Stomach smooth muscle (tissue), 2 donors: ENCODE data around the gene TXNRD1.
"Not testable (repeated sequence)": the region's sequence is repeated elsewhere in the genome, so short reads cannot be mapped to it uniquely, and the experiment has no call there.

Experiments
- H3K27ac ChIP-seq: one replicate; pipeline ENCODE4 v1.7.0; 2013; ENCODE audit warnings: mild to moderate bottlenecking, low read length, inconsistent platforms
- H3K27me3 ChIP-seq, 2 donors: one replicate each; pipeline ENCODE4 v1.7.0; 2013; ENCODE audit warnings: low read length in 2 of 2; ENCODE audit not compliant: insufficient read depth in 2 of 2, control insufficient read depth in 1 of 2
- H3K36me3 ChIP-seq, 2 donors: one replicate each; pipeline ENCODE4 v1.7.0; 2013; ENCODE audit warnings: low read length in 2 of 2; ENCODE audit not compliant: control insufficient read depth in 2 of 2, insufficient read depth in 2 of 2
- H3K4me1 ChIP-seq: one replicate; pipeline ENCODE4 v1.7.0; 2013; ENCODE audit warnings: low read length; ENCODE audit not compliant: control insufficient read depth, insufficient read depth
- H3K4me3 ChIP-seq, 2 donors: one replicate each; pipeline ENCODE4 v1.7.0; 2013; ENCODE audit warnings: low read length in 2 of 2
- H3K9ac ChIP-seq, 2 donors: one replicate each; pipeline ENCODE4 v1.7.0; 2013; ENCODE audit warnings: low read length in 2 of 2, mild to moderate bottlenecking in 1 of 2
- H3K9me3 ChIP-seq, 2 donors: one replicate each; pipeline ENCODE4 v1.7.0; 2013; ENCODE audit warnings: low read length in 2 of 2; ENCODE audit not compliant: control insufficient read depth in 2 of 2
- donor health status: healthy.
- donor health status: Pancreatic carcinoma.

Gene TXNRD1

DNA sequence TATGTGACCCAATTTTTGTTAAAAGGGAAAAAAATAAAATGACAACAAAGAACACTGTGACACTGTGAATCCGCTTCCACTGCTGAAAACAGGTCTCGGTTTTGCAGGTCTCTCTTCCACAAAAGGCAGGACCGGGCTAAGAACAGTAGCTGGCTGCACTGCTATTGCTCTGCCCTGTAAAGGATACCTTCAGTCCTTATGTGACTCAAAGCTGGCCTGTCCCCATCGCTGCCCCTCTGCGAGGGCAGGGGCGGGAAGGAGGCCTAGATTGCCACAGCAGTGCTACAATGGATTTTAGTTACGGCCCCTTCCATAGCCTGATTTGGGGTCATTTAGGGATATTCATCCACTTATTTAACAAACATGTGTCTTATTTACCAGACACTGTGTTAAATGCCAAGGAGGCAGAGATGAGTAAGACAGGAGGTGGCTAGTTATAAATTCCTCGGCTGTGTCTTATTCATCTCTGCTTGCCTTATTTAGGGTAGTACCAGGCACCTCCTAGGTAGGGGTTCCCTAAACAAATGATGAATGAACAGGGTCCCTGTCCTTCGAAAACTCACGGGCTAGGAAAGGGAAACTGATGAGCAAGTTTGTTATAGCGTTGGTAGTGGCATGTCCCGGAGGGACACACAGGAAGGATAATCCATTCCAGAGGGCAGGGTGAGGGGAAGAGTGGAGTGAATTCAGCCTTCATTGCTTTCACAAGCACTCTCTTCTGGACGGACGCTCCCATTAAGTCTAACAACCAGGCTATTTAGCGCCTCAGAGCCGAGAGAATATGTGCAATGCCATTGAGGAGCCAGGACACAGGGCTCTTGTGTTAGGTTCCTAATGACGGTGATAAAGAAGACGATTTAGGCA is 161.3 kb downstream of the TXNRD1 start:
- Histone ChIP-seq H3K27ac (no peak overlapping the region), H3K4me1 (no peaks in the 10 kb centered on the region), H3K27me3 (no peaks in the 10 kb centered on the region), H3K4me3 (no peak overlapping the region), H3K9me3 (no peaks in the 10 kb centered on the region), H3K9ac (no peak overlapping the region), H3K36me3 (no peaks in the 10 kb centered on the region)

DNA sequence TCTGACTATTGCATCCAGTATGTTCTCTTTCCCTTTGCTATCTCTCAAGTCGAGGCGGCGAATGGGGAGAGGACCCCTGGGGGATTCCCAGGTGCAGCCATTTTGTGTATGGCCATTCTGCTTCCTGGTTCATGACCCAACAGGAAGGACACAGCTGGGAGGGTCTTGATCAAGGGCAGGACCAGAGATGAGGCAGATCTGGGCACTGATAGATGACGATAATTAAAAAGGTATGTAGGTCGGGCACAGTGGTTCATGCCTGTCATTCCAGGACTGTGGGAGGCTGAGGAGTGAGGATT is 161.9 kb downstream of the TXNRD1 start:
- Histone ChIP-seq H3K9ac (no peak overlapping the region), H3K9me3 (no peaks in the 10 kb centered on the region), H3K4me1 (peaks cover 2% of the 10 kb centered on the region), H3K27ac (no peak overlapping the region), H3K27me3 (no peaks in the 10 kb centered on the region), H3K4me3 (no peak overlapping the region), H3K36me3 (no peaks in the 10 kb centered on the region)

DNA sequence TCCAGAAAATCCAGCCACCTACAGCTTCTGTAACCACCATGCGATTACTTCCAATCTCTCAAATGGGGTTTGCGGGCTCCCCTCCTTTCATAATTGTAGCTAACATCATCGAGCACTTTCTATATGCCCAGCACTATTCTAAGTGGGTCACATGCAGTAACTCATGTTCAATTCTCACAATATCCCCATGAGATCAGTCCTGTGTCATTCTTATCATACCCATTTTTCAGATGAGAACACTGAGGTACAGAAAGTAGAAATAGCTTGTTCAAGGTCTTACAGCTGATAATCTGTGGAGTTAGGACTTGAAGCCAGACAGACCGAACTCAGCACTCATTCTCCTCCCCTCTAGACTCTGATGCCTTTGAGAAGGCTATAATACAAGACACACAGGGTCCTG is 162.8 kb downstream of the TXNRD1 start:
- Histone ChIP-seq H3K9me3 (no peaks in the 10 kb centered on the region), H3K4me3 (no peak overlapping the region), H3K27me3 (no peaks in the 10 kb centered on the region), H3K36me3 (no peaks in the 10 kb centered on the region), H3K27ac (no peak overlapping the region), H3K4me1 (peaks cover 2% of the 10 kb centered on the region), H3K9ac (no peak overlapping the region)

DNA sequence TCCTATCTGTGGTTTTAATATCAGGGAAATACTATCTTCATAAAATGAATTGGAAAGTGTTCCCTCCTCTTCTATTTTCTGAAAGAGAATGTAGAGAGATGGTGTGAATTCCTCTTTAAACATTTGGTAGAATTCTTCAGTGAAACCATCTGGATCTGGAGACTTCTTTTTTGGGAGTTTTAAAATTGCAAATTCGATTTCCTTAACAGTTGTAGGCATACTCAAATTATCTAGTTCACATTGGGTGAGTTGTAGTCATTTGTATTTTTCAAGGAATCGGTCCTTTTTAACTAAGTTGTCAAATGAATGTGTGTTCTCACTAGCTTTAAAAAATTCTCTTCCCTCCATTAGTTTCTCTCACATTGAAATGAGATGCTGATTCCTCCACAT is 165.8 kb downstream of the TXNRD1 start:
- Histone ChIP-seq H3K27ac (no peak overlapping the region), H3K4me3 (no peak overlapping the region), H3K4me1 (peaks cover 2% of the 10 kb centered on the region)

GRCh38 chr12:104381731-104382480 is 166.3 kb downstream of the TXNRD1 start:
- Histone ChIP-seq H3K4me1 (peaks cover 2% of the 10 kb centered on the region), H3K9ac (no peak overlapping the region), H3K4me3 (peak overlapping the region in 1 of 2 donors; percentile 40), H3K36me3 (no peaks in the 10 kb centered on the region), H3K27ac (no peak overlapping the region), H3K27me3 (no peaks in the 10 kb centered on the region), H3K9me3 (no peaks in the 10 kb centered on the region)

More for the DNA sequence above, 165.8 kb downstream of the TXNRD1 start:
- Histone ChIP-seq H3K36me3 (no peaks in the 10 kb centered on the region), H3K27me3 (no peaks in the 10 kb centered on the region), H3K9ac (no peak overlapping the region), H3K9me3 (no peaks in the 10 kb centered on the region)

DNA sequence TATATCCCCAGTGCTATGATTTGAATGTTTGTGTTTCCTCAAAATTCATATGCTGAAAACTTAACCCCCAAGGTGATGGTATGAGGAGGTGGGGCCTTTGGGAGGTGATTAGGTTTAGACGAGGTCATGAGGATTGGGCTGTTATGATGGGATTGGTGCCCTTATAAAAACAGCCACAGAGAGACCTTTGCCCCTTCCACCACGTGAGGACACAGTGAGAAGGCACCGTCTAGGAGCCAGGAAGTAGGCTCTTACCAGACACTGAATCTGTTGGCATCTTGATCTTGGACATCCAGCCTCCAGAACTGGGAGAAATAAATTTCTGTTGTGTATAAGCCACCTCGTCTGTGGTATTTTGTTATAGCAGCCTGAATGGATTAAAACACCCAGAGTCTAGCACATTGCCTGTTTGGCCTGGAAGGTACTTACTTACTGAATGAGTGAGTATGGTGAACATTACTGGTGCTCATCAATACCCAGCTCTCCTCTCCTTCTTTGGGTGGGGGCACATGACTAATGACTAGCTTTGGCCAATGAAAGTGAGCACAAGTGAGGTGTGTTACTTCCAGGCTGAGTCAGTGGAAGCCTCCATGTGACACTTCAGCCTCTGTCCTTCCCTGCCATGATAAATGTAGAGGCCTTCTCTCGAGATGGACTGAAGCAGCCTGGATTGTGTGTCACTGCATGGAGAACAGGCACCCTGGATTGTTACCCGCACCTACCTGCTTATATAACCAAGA is 168.7 kb downstream of the TXNRD1 start:
- no peaks in the 10 kb centered on the region for H3K36me3 ChIP-seq
- H3K4me1 ChIP-seq, result peaks cover 5% of the 10 kb centered on the region
- H3K9me3 ChIP-seq, result no peaks in the 10 kb centered on the region
- no peak overlapping the region for H3K27ac ChIP-seq
- no peak overlapping the region for H3K9ac ChIP-seq
- H3K4me3 ChIP-seq, result no peak overlapping the region
- H3K27me3 ChIP-seq, result no peaks in the 10 kb centered on the region

- Histone ChIP-seq H3K27me3 (no peaks in the 10 kb centered on the region), H3K4me3 (no peak overlapping the region), H3K36me3 (no peaks in the 10 kb centered on the region), H3K9ac (no peak overlapping the region), H3K9me3 (no peaks in the 10 kb centered on the region), H3K4me1 (peaks cover 5% of the 10 kb centered on the region), H3K27ac (no peak overlapping the region)
Observed at GRCh38 chr12:104385510-104385909, 169.9 kb downstream of the TXNRD1 start.

- H3K9ac ChIP-seq, result no peak overlapping the region
- H3K27me3 ChIP-seq, result no peaks in the 10 kb centered on the region
- H3K36me3 ChIP-seq, result no peaks in the 10 kb centered on the region
- peaks cover 5% of the 10 kb centered on the region for H3K4me1 ChIP-seq
- H3K4me3 ChIP-seq, result no peak overlapping the region
- H3K27ac ChIP-seq, result no peak overlapping the region
- H3K9me3 ChIP-seq, result no peaks in the 10 kb centered on the region
Observed at GRCh38 chr12:104386461-104386860, 170.9 kb downstream of the TXNRD1 start.

DNA sequence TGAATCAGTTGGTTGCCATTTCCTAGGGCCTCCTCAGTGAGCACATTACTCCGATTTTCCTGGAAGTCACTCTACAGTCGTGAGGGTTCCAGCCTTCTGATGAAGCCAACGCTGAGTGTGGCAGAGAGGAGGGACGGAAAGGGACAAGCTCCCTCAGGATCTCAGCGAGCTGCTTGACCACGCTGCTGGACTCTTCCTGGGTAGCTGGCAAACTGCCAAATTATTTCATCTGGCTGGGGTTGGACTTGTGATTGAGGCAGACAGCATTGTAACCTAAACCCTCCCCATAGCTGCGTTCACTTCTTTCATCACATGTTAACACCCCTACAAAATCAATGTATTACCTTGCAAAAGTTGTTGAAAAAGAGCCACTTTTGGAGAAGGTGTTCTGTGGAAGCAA is 171.6 kb downstream of the TXNRD1 start:
- no peaks in the 10 kb centered on the region for H3K27me3 ChIP-seq
- H3K4me3 ChIP-seq, result no peak overlapping the region
- peaks cover 5% of the 10 kb centered on the region for H3K4me1 ChIP-seq
- no peaks in the 10 kb centered on the region for H3K9me3 ChIP-seq
- H3K9ac ChIP-seq, result no peak overlapping the region
- H3K36me3 ChIP-seq, result no peaks in the 10 kb centered on the region
- no peak overlapping the region for H3K27ac ChIP-seq

GRCh38 chr12:104394086-104394485 is 178.5 kb downstream of the TXNRD1 start:
- not testable (repeated sequence) for H3K9me3 ChIP-seq, H3K27ac ChIP-seq, H3K4me1 ChIP-seq, H3K36me3 ChIP-seq, H3K27me3 ChIP-seq, H3K4me3 ChIP-seq, H3K9ac ChIP-seq
